Left lung (tissue), 10 donors: ENCODE measurements around the gene TRIM66. TPM values are rescaled to one million over a fixed set of nuclear protein-coding genes. Genes with fewer than 3 reads are reported as not detected.

Experiments used
- ATAC-seq: fragments of 200-7000 bp; cut with Tn5 transposase; one replicate; pipeline ENCODE4 v1.9.1; 2020; ENCODE audit warnings: moderate library complexity
- DNase-seq, 4 donors: peaks; one replicate each; pipeline ENCODE4 v3.0.0-alpha.2; 2013 to 2020
- H3K27ac ChIP-seq, 2 donors: fragments of 200-600 bp; sonication (generic) in 1 of 2; one replicate each; pipeline versions ENCODE4 v1.5.0 to v1.8.0; 2020 to 2021
- H3K27me3 ChIP-seq, 2 donors: fragments of 200-600 bp; sonication (generic) in 1 of 2; one replicate each; pipeline versions ENCODE4 v1.5.0 to v1.8.0; 2020 to 2021
- H3K36me3 ChIP-seq, 2 donors: fragments of 200-600 bp; sonication (generic) in 1 of 2; one replicate each; pipeline versions ENCODE4 v1.5.0 to v1.8.0; 2020 to 2021
- H3K4me1 ChIP-seq, 2 donors: fragments of 200-600 bp; one replicate each; pipeline ENCODE4 v1.8.0; 2021
- H3K4me3 ChIP-seq, 2 donors: fragments of 200-600 bp; sonication (generic) in 1 of 2; one replicate each; pipeline versions ENCODE4 v1.5.0 to v1.8.0; 2020 to 2021; ENCODE audit warnings: mild to moderate bottlenecking in 1 of 2
- H3K9me3 ChIP-seq, 2 donors: fragments of 200-600 bp; sonication (generic) in 1 of 2; one replicate each; pipeline versions ENCODE4 v1.5.0 to v1.8.0; 2020 to 2021
- CTCF ChIP-seq, 2 donors: fragments of 200-600 bp; sonication (generic) in 1 of 2; IDR thresholded peaks; one replicate each; pipeline versions ENCODE4 v1.5.0 to v1.8.0; 2021; ENCODE audit warnings: antibody characterized with exemption in 2 of 2
- intact Hi-C, 2 donors: fragments of 100-400 bp; cut with DNase I; formaldehyde crosslinking; loops; one replicate each; pipeline versions ENCODE4 v1.11.2 to v1.14.2; 2022
- polyA plus RNA-seq, 6 donors: library from polyadenylated mRNA; unstranded; fragments of 120-200 nt; gene quantifications; one replicate each; pipeline ENCODE4 v1.2.1, GENCODE V29; 2013; ENCODE audit not compliant: insufficient read length in 6 of 6
- total RNA-seq, 2 donors: library from RNA; stranded (reverse); fragmentation: NEBNext Ultra II Directional; extraction: Animal tissue kit (Norgen Biotek cat#: 25700); gene quantifications; one replicate each; pipeline ENCODE4 v1.2.1, GENCODE V29; 2021
- donor health status: DM: no; HTN: yes; CAD: no.
- donor health status: DM: no; HTN: no; CAD: no.

Gene TRIM66
- total and polyA plus RNA-seq, 8 donors = 6.8 to 14.3 (median 11.9) TPM

- ATAC-seq (no peak), DNase-seq (no peak)
- H3K4me3 ChIP-seq = no peak overlapping the region
- H3K27ac ChIP-seq = no peak overlapping the region
- TF ChIP-seq CTCF (IDR thresholded peaks at IDR 0.05) = no peak
- intact Hi-C loops = no loop called here
- H3K36me3 ChIP-seq = no peaks in the 10 kb centered on the region
- no peaks in the 10 kb centered on the region for H3K27me3 ChIP-seq
- H3K9me3 ChIP-seq = peaks cover 0 to 9% of the 10 kb centered on the region in 2 donors
- H3K4me1 ChIP-seq = no peaks in the 10 kb centered on the region
These were observed 108.7 kb downstream of the TRIM66 start for GRCh38 chr11:8573777-8574176.

- Histone ChIP-seq H3K9me3 (no peaks in the 10 kb centered on the region), H3K27me3 (no peaks in the 10 kb centered on the region), H3K36me3 (no peaks in the 10 kb centered on the region), H3K4me1 (no peaks in the 10 kb centered on the region), H3K27ac (no peak overlapping the region), H3K4me3 (no peak overlapping the region)
- ATAC-seq (no peak), DNase-seq (no peak)
- intact Hi-C loops = loop anchor here in 1 of 2 donors (10.0 kb wide), 1 partner anchor 343 kb away; no protein-coding TSS in a partner anchor
- no peak for TF ChIP-seq CTCF (IDR thresholded peaks at IDR 0.05)
These were observed 114.8 kb downstream of the TRIM66 start for GRCh38 chr11:8567602-8568198.

- no peaks in the 10 kb centered on the region for H3K9me3 ChIP-seq
- peak; percentile 74 for ATAC-seq
- H3K4me3 ChIP-seq = no peak overlapping the region
- TF ChIP-seq CTCF (IDR thresholded peaks at IDR 0.05) = peak; percentile 50 to 66
- H3K27me3 ChIP-seq = no peaks in the 10 kb centered on the region
- intact Hi-C loops = loop anchor here in 1 of 2 donors (10.0 kb wide), 1 partner anchor 342 kb away; no protein-coding TSS in a partner anchor
- no peaks in the 10 kb centered on the region for H3K36me3 ChIP-seq
- no peak overlapping the region for H3K27ac ChIP-seq
- peak in 2 of 4 donors; percentile 28 to 52 for DNase-seq
- H3K4me1 ChIP-seq = no peaks in the 10 kb centered on the region
These were observed 115.8 kb downstream of the TRIM66 start for GRCh38 chr11:8566613-8567210.

GRCh38 chr11:8564526-8564925 is 117.9 kb downstream of the TRIM66 start:
- H3K36me3 ChIP-seq = no peaks in the 10 kb centered on the region
- TF ChIP-seq CTCF (IDR thresholded peaks at IDR 0.05) = no peak
- DNase-seq (no peak), ATAC-seq (no peak)
- no peaks in the 10 kb centered on the region for H3K27me3 ChIP-seq
- no peak overlapping the region for H3K4me3 ChIP-seq
- no peaks in the 10 kb centered on the region for H3K9me3 ChIP-seq
- H3K27ac ChIP-seq = no peak overlapping the region
- H3K4me1 ChIP-seq = no peaks in the 10 kb centered on the region
- intact Hi-C loops = loop anchor here in 1 of 2 donors (10.0 kb wide), 1 partner anchor 340 kb away; no protein-coding TSS in a partner anchor

Other genes starting within 250 kb of the TRIM66 start
- gene STK33, start 88.4 kb downstream of the TRIM66 start, total RNA-seq = 10 to 100 TPM; 16.6 to 16.9 TPM
- 10 to 100 TPM; 18.5 to 31.0 (median 25.3) TPM for gene STK33, start 88.4 kb downstream of the TRIM66 start, polyA plus RNA-seq
- 100 to 1,000 TPM; 724 to 741 TPM for gene RPL27A, start 127 bp upstream of the TRIM66 start, total RNA-seq
- gene RPL27A, start 127 bp upstream of the TRIM66 start, polyA plus RNA-seq = 1,000 to 10,000 TPM; 2,547 to 3,217 (median 2,700) TPM
- gene AKIP1, start 228.5 kb upstream of the TRIM66 start, total RNA-seq = 10 to 100 TPM; 23.2 to 29.1 TPM
- gene AKIP1, start 228.5 kb upstream of the TRIM66 start, polyA plus RNA-seq = 10 to 100 TPM; 20.1 to 25.7 (median 22.0) TPM